HG03025 (cell line): Measurements from ENCODE around the gene C9orf43.
"Not testable (repeated sequence)": the region's sequence is repeated elsewhere in the genome, so short reads cannot be mapped to it uniquely, and the experiment has no call there.

Experiments used
- ATAC-seq: cut with Tn5 transposase; IDR thresholded peaks from one replicate; pipeline ENCODE4 v1.9.1; 2021; ENCODE audit warnings: mild to moderate bottlenecking, moderate library complexity; ENCODE audit not compliant: unreplicated experiment, low FRiP score

C9orf43 gene

GRCh38 chr9:113410207-113410864 is at the start of gene C9orf43, which contains the start of gene POLE3:
C9orf43 (plus strand) TSS chr9:113410747; CDS start chr9:113413494, 2,747 bp downstream.
POLE3 (minus strand) TSS chr9:113410675; CDS start chr9:113410293, 382 bp downstream.
- ATAC-seq: peak; percentile 87

GRCh38 chr9:113361304-113362018 is 49.1 kb upstream of the C9orf43 start:
- no peak for ATAC-seq

- ATAC-seq: no peak
These were observed 47.2 kb upstream of the C9orf43 start for GRCh38 chr9:113363336-113363735.

- no peak for ATAC-seq
These were observed 45.6 kb upstream of the C9orf43 start for GRCh38 chr9:113364951-113365350.

GRCh38 chr9:113365652-113366051 is 44.9 kb upstream of the C9orf43 start:
- not testable (repeated sequence) for ATAC-seq

GRCh38 chr9:113368348-113368981 is 42.1 kb upstream of the C9orf43 start:
- ATAC-seq: no peak

- ATAC-seq: no peak
These were observed 41.3 kb upstream of the C9orf43 start for GRCh38 chr9:113368982-113369854.

- ATAC-seq: no peak
These were observed 40.7 kb upstream of the C9orf43 start for GRCh38 chr9:113369855-113370140.

- no peak for ATAC-seq
These were observed 39.7 kb upstream of the C9orf43 start for GRCh38 chr9:113370806-113371325.

- no peak for ATAC-seq
These were observed 38.5 kb upstream of the C9orf43 start for GRCh38 chr9:113372059-113372458.

- no peak for ATAC-seq
These were observed 37.3 kb upstream of the C9orf43 start for GRCh38 chr9:113373256-113373655.

GRCh38 chr9:113373676-113374392 is 36.7 kb upstream of the C9orf43 start:
- ATAC-seq: no peak

- no peak for ATAC-seq
These were observed 35.2 kb upstream of the C9orf43 start for GRCh38 chr9:113375057-113376023.

- ATAC-seq: peak; percentile 60
These were observed 33.6 kb upstream of the C9orf43 start, which contains the start of gene HDHD3 for GRCh38 chr9:113376634-113377567. HDHD3 (minus strand) TSS chr9:113376986; CDS start chr9:113374354, 2,632 bp downstream.

- not testable (repeated sequence) for ATAC-seq
These were observed 31.3 kb upstream of the C9orf43 start for GRCh38 chr9:113379094-113379828.

GRCh38 chr9:113379829-113380210 is 30.7 kb upstream of the C9orf43 start:
- not testable (repeated sequence) for ATAC-seq

GRCh38 chr9:113380869-113381378 is 29.6 kb upstream of the C9orf43 start:
- ATAC-seq: no peak
